NK-92 (cell line): ENCODE results near the gene INTS11.

Source experiments
- DNase-seq: peaks from one replicate; lab custom pipeline; 2025; ENCODE audit not compliant: unreplicated experiment; lab: John Stamatoyannopoulos, UW

INTS11 gene

DNA sequence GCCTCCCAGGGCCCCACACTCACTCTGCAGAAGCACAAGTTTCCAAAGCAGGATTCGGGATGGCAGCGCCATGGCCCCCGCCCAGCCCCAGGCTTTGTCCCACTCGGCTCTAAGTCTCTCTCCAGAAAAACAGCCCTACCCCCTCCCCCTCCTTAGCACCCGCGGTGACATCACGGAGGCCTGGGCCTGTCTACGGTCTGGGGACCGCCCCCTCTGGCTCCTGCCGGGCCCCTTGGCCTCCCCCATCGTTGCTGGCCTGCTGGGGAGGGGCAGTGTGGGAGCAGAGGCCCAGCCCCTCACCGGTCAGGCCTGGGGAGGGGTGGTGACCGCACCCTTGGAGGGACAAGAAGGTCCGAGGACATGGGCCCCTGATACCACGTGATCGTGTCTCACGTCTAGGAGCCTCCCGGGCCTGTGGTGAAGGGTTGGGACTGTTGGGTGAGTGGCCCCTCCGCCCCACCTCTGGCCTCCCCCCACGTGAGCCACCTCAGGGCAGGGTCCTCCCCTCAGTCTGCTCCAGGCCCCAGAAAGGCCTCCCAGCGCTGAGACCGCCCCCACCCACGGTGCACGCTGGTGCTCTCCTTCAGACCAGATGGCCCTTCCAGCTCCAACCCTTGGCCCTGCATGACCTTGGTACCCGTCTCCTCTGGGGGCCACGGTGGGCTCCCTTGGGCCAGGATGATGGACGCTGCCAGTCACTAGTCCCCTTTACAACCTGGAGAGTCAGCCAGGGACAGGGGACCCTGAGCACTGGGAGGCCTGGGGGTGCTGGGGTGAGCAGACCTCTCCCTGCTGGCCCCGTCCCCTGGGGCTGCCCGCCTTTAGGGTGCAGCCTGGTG is 34.2 kb upstream of the INTS11 start, which contains the start of gene MXRA8:
MXRA8 (minus strand) TSS at position 123 of the 839 bp plus-strand sequence; CDS start at position 72, 51 bp downstream.
- DNase-seq: no peak

DNA sequence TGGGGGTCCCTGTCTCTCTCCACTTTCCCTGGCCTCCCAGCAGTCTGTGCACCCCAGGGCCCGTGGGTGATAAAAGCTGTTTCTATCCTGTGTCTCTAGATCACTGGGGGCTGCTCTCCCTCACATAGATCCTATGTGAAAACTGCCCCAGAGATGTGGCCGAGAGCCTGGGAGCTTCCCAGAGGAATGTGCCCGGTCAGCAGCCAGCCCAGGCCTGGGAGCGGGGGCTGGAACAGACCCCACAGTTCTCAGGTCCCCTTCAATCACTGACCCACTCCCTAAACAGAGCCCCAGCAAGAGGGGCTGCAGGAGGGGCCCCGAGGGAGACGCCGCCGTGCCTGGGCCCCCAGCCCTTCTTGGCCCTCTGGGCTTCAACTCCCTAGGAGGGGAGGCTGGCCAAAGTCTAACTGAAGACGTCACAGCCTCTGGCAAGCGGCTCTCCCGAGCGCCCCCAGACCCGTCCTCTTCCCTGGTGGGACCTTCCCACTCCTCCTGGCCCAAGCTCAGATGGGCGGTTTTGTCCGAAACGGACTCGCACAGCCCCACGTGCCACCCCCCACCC is 33.5 kb upstream of the INTS11 start:
- DNase-seq: no peak

DNA sequence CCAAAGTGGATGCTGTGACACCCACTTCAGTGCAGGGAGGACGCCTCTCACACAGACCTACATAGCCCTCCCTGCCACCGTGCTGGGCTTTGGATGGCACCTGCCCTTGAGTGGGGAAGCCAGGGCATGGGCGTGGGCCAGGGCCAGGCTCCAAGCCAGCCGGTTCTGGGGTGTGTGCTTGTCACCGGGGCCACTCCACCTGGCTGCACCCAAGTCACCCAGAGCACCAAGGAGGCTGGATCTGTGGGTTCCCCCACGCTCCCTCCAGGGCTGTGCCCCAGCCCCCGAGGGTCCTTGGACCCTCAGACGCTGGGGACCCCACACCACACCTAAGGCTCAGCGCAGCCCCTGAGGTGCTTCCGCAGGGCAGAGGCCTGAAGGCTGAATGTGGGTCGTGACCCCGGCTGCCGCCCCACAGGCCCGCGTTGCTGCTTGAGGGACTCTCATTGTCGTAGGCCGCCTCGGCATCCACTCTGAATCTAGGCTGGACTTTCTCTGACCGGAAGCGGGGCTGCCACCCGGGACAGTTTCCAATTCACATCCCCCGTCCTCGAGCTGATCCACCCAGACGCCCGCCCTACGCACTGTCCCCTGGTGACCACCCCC is 32.4 kb upstream of the INTS11 start:
- no peak for DNase-seq

DNA sequence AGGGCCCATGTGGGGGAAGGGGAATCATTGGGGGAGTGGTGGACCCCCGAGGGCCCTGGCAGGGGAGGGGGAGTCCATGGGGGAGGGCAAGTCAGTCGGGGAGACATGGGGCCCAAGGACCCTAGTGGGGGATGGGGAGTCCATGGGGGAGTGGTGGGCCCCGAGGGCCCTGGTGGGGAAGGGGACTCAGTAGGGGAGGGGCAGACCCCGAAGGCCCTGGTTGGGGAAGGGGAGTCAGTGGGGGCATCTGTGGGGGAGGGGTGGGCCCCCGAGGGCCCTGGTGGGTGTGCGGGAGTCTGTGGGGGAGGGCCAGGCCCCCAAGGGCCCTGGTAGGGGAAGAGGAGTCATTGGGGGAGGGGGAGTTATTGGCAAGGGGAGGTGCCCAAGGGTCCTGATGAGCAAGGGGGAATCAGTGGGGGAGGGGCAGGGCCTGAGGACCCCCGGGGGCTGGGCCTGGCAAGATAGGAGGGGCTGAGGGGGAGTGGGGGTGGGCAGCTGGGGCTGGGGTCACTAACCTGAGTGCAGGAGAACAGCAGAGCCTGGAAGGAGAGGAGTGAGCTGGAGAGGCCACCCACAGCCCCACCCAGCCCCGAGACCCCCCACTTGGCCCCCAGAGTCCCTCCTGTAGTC is 31.8 kb upstream of the INTS11 start:
- no peak for DNase-seq

DNA sequence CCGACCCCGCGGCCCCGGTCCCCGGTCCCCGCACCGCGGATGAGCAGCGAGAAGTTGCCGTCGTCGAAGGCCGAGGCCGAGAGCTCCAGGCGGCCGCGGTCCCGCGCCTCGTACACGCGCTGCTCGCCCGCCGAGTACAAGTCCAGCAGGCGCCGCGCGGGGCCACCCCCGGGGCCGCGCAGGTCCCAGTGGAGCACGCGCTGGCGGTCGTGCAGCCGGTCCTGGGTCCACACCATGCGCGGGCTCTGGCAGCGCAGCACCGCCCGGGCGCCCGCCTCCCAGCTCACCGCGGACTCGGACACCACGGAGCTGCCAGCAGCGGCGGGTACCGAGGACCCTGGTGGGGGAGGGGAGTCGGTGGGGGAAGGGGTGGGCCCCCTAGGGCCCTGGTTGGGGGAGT is 31.0 kb upstream of the INTS11 start:
- no peak for DNase-seq

DNA sequence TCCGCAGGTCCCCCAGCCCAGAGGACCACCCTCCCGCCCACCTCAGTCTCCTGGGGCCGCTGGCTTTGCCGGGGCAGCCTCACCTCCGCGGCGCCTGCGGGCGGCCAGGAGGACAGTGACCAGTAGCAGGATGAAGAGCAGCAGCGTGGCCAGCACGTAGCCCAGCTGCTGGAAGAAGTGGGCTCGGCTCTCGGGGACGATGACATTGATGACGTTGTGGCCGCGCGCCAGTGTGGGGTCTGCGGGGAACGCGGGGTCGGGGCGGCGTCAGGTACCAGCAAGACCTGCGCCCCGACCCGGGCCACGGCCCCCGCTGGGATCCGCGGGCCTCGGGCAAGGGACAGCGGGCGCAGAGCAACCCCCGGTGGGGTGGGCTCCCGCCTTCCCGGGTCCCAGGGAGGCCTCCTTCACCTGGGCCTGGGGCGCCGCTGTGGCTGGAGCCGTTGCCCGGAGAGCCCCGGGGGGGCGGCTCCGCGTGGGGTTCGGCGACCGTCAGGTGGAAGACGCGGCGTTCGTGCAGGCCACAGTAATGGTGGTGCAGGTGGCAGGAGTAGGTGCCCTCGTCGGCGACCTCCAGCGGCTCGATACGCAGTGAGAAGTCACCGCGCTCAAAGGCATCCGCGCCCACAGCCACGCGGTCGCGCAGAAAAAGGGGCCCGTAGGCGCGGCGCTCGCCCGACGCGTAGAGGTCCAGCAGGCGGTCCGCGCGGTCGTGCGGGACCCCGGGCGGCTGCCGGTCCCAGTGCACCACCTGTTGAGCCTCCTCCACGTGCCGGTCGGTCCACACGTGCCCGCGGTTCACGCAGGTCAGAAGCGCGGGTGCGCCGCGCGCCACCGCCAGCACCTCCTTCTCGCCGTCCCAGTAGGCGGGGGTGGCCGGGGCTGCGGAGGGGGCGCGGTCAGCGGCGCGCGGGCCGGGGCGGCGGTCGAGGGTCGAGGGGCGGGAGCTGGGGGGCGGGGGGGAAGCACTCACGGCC is 30.1 kb upstream of the INTS11 start:
- DNase-seq: no peak

DNA sequence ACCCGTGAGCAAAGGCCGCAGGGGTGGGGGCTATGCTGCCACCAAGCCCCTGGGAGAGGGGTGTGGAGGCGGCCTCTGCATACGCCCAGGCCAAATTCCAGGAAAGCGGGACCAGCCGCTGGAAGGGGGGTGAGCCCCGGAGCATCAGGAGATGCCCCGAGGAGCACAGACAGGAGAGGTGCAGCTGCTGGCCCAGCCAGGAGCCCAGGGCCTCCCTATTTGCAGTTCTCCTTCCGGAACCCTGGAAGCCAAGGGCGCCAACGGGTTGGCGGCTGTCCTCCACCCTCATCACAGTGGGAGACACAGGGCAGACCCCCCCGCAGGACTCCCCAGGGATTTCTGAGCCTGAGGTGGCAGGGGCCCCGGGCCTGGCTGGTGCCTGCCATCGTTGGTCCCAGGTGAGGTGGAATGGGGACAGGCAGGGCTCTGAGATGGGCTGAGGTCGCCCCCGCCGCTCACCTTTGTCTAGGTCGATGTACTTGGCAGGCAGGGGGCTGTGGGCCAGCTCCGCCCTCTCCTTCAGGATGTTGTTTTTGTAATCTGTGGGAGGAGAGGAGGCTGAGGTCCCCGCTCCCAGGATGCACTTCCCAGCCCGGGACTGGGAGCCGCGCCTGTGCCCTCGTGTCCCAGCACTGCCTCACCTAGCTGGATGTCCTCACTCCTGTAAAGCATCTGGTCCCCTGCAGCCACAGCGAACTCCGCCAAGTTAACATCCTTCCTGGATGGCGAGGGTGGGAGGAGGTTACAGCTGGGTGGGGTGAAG is 29.1 kb upstream of the INTS11 start:
- DNase-seq: no peak

DNA sequence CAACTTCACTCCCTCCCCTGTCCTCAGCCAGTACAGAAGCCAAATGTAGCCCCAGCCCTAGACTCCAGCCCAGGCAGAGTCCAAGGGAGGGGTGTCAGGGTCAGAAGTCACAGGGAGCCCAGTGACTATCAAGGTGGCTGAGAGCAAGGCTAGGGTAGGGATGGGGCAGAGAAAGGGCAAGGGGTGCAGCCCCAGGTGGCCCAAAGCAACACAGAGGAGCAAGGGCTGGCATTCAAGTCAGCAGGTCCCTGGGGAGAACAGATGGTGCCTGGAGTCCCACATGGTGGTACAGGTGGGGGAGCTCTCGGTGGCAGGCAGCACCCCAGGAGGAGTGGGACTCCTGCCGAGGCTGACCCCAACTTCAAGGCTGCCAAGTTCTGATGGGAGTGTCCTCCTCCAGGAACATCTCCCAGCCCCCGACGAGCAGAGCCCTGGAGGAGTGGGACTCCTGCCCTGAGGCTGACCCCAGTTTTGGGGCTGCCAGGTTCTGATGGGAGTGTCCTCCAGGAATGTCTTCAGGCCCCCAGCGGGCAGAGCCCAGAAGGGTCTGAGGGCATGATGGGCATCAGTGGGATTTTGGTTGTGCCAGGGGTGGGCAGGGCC is 28.4 kb upstream of the INTS11 start:
- no peak for DNase-seq

DNA sequence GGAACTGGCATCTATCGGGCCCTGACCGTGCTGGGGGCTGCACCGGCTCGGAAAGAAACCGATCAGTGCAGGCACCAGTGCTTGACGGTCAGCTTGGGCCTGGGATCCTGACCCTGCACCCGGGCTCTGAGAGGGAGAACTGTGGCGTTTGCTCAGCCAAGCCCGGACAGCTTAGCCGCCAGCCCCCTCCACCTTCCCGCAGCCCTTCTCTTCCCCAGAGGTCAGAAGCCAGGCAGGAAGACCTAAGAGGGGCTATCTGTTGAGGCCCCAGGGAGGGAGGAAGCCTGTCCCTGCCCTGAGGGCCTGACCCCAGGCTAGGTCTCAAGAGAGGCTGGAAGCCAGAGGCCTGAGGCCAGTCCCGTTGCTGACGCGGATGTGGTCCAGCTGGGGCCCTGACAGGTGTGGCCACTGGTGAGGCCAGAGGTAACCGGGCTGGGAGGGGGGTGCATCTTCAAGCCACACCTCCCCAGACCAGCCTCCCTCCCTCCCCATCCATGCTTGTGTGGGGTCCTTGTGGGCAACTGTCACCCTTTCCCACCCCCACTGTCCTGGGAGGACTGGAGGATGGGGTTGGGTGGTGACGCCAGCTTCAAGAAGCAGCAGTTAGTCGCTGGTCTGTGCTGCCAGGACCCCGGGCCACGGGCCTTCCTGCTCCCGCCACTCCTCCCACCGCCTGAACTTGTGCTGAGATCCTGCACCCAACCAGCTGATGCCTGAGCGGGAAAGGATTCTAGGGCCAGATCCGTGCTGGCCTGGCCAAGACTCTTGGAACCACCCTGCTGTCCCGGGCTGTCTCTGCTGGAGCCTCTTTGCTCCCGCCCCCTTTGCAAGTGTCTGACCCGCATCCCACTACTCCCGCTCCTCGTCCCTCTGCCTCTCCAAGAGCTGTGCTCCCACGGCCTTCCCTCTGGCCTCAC is 27.3 kb upstream of the INTS11 start:
- no peak for DNase-seq

DNA sequence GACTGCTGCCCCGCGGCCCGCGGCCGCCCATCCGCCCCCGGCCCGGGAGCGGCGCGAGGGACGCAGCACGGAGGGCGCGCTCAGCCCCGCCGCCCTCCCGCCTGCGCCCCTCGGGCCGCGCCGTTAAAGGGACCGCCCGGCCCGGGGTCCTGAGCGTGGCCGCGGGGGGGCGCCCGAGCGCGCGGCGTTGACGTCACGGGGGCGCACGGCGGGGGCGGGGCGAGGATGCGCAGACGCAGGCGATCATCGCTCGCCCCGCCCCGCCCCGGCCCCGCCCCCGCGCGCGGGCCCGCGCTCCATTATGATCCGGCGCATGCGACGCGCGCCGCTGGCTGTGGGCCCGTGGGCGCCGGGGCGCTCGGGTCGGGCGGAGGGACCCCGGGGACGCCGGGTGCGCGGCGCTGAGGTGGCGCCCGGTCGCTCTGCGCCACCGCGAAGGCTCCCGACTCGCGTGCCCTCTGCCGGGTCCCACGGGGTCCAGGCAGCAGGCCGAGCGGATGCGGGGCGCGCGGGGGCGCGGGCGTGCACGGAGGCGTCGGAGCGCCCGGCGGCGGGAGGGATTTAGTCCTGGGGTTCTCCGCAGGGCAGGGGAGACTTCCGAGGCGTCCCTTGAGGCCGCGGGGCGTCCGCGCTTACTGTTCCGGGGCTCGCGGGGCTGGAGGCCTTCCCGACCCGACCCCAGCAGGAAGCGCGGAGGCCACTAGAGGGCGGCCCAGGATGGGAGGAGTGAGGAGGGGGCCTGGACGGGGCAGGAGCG is 25.0 kb upstream of the INTS11 start, which contains the start of gene DVL1:
DVL1 (minus strand) TSS at position 163 of the 757 bp plus-strand sequence. CDS start 353 bp downstream, outside the sequence.
- DNase-seq: no peak

DNA sequence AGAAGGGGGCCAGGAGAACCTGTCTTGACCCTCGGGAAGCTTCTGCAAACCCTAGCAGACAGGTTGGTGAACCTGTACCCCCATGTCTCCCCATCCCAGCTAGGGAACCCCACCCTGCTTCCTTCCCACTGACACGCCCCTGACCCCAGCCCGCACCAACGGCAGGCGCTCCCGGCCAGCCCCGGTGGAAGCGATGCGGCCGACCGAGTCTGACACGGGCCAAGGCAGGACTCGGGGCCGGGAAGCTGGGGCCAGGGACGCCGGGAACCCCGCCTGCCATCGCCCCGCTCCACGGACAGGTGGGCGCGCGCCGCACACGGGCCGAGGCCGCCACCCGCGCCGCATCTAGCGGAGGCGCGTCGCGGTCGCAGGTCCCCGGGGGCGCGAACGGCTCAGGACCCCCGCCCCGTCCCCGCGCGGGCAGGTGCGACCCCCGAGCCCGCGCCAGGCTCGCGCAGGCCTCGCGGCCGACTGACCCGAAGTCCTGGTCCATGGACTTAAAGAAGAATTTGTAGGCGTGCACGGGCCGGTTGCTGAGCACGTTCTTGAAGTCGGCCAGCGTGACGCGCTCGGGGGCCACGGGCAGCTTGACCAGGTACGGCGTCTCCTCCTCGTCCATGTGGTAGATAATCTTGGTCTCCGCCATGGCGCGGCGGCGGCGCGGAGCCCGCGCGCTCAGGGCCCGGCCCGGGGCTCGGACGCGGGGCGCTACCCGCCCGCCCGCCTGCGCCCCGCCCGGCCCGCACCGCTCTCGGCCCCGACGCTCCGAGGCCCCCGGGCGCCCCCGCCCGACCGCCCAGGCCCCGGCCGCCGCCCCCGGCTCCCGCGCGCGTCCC is 24.2 kb upstream of the INTS11 start:
- DNase-seq: no peak

DNA sequence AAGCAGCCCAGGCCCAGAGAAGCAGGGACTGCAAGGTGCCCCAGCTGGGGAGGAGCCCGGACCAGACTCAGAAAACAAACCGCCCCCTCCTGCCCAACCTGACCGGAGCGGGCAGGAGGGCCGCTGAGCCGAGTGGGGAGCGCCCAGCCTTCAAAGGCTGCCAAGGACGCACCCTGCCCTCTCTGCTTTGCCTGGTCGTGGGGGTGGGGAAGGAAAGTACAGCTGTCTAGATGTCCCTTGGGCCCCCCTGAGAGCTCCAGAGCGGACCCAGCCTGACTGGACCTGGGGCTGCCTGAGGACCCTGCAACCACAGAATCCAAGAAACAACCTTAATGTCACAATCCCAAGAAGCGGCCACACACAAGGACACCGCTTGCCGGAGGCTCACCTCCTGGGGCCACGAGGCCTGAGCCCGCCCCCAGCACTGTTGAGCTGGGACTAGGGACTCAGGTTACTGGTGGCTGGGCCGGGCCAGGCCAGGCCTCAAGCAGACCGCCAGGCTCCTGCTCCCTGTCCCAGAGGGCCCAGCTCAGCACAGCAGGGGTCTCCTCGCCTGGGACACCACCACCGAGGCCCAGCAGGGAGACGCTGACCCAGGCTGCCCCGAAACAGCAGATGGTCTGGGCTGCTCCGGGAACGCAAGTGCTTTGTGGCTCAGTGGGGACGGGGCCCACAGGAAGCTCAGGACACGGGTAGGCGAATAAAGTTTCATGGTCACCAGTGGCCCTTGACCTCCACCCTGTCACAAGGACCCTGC is 23.4 kb upstream of the INTS11 start:
- no peak for DNase-seq

DNA sequence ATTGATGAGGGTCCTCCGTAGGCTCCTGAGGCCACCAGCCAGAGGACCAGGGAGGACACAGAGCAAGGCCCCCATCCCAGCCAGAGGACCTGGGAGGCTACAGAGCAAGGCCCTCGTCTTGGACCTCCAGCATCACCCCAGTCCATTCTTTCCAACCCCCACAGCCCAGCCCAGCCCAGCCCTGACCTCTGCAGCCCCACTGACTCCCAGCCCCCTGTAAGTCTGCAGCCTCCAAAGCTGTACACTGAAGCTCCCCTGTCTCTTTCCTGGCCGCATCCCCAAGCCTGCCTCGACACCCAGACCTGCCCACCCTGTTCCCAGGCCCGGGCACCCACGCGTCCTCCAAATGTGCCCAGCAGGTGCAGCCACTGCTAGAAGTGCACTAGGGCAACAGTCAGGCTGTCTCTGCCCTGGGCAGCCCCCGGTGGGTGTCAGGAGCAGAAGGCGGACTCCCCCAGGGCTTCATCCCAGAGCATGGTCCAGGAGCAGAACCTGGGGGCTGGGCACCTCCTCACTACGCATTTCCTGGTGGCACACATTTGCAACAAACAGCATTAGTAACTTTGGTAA is 22.7 kb upstream of the INTS11 start:
- no peak for DNase-seq

DNA sequence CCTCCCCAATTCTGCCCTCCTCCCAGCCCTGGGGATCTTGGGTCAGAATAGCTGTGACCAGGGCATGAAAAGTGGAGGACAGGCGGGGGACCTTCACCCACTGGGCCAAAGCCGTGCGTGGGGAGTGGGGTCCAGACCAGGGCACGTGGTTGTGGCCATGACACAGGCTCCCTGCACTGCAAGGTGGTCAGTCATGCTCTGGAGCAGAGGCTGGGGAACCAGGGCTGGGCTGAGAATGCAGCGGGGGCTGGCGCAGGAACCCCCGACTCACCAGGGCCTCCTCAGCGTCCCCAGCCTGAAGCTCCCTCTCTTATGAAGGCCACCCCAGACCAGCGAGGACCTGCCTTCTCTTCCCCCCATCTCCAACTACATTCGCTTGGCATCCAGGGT is 22.0 kb upstream of the INTS11 start:
- no peak for DNase-seq

DNA sequence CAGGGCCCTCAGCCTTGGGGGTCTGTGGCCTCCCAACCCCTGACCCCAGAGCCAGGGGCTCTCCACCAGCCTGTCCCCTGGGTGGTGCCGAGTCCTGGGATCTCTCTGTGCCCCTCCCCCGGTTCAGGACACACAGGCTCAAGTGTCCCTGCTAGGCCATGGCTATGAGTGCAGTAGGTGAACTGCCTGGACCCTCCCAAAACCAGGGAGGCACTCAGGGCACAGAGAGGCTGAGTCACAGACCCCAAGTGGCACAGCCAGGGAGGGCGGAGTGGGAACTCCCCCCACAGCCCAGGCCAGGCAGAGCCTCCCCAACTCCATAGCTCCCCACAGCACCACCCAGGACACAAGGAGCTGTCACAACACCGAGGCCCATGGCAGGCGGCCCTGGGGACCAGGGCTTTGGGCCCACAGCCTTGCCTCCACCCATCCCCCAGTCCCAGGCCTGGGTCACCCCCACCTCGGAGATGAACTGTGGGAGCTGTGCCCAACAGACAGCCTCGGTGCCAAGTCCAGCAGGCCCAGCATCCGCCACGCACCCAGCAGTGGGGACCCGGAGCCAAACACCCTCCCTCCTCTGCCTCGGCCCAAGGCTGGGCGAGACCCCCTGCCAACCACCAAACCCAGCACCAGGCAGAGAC is 21.5 kb upstream of the INTS11 start:
- DNase-seq: no peak
